Hypothalamus (tissue), 51 donors: ENCODE measurements around the gene OR51B2.
"Not testable (repeated sequence)": the region's sequence is repeated elsewhere in the genome, so short reads cannot be mapped to it uniquely, and the experiment has no call there.

Experiments used
- DNase-seq, 51 donors: peaks; one replicate each; lab custom pipeline; 2025; lab: John Stamatoyannopoulos, UW

The OR51B2 gene

DNA sequence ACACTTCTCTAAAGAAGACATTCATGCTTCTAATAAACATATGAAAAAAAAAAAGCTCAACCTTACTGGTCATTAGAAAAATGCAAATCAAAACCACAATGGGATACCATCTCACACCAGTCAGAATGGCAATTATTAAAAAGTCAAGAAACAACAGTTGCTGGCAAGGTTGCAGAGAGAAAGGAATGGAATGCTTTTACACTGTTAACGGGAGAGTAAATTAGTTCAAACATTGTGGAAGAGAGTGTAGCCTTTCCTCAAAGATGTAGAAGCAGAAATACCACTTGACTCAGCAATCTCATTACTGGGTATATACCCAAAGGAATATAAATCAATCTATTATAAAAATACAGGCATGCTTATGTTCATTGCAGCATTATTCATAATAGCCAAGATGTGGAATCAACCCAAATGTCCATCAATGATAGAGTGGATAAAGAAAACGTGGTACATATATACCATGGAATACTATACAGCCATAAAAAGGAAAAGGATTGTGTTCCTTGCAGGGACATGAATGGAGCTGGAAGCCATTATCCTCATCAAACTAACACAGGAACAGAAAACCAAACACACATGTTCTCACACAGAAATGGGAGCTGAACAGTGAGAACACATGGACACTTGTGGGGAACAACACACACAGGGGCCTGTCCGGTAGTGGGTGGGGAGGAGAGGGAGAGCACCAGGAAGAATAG is 10.6 kb downstream of the OR51B2 start:
- DNase-seq, result not testable (repeated sequence)

DNA sequence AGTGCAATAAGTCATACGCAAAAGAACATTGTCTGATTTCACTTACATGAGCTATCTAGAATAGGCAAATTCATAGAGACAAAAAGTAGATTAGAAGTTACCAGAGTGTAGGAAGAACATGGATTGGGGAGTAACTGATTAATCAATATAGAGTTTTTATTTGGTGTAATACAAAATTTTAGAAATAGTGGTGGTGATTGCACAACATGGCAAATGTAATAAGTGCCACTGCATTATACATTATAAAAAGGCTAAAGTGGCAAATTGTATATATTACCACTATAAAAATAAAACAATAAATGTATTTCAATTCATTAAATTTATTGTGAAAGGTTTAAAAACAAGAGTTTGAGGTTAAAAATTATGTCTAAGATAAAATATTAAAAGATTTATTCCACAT is 13.7 kb downstream of the OR51B2 start:
- no peak for DNase-seq

DNA sequence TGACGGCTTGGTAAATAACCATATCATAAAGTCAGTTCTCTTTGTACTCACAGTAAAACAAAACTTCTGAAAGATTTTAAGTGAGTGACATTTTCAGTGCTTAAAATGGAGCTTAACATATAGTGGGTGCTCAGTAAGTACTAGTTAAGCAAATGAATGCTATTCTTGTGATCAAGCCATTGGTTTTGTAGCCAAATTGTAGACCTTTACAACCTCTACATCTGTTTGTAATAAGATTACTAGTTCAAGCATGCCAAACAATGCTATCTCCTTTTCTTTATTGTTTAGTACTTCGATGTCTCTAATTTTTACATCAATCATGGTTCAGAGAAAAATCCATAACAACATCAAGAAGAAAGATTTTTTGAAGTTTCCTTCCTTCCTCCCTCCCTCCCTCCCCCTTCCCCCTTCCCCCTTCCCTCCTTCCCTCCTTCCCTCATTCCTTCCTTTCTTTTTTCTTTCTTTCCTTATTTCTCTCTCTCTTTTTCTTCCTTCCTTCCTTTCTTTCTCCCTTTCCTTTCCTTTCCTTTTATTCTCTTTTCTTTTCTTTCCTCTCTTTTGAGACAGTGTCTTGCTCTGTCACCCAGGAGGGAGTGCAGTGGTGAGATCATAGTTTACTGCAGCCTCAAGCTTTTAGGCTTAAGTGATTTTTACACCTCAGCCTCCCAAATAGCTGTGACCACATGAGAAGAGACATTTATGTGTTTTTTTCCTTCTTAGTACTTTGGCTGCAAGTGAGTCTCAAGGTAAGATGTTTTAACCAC is 16.7 kb downstream of the OR51B2 start:
- no peak for DNase-seq

DNA sequence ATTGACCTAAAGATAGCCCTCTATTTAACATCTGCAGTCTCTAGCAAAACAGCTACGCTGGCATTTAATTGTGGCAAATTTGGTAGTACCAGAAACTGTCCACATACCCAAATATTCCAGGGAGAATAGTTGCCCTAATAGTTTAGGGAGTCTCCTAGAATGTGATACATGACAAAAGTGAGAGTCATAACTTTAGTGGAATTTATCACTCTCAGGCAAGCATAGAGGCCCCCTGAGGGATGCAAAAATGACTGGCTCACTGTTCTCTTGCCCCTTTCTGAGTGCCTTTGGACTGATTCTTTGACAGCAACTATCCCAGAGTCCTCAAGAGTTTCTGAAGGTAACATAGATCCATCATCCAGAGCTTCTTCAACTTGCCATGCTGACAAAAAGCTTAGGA is 20.1 kb downstream of the OR51B2 start:
- no peak for DNase-seq

DNA sequence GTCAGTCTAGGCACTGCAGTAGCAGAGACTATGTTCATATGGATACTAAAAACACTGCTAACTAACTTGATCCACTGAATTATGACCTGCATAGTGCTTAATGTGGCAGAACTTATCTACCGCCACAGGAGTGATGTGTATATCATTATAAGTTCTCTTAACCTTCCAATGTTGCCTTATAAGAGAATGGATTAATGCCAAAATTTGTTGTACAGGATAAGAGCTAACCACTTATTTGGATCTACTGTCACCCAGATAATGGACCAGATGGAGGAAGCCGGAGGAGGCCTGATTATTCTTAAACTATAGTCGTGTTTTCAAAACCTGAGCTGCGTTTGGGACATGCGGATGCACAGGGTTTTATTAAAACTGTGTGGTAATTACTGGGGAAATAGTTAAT is 20.5 kb downstream of the OR51B2 start:
- DNase-seq, result no peak

DNA sequence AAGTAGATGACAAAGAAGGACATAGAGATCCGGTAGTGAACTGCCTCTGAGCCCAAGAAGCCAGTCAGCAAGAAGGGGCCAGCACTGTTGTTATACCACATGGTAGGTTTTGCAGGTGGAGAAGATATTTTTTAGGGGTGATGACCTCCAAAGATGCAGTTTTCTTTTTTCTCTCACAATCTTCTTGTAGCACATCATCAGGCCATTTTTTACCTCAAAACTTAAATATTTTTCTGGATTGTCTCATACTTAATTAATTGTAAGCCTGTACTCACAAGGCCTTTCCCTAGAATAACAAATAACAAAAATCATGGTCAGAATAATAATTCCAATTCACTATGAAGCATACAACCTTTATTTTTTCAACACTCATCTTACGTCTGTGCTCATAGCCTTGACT is 22.3 kb downstream of the OR51B2 start, which contains the start of gene OR51B4:
TSS of gene OR51B4 (minus strand) at position 101 of the 400 bp plus-strand sequence. CDS start at position 101, 0 bp downstream.
- no peak for DNase-seq

DNA sequence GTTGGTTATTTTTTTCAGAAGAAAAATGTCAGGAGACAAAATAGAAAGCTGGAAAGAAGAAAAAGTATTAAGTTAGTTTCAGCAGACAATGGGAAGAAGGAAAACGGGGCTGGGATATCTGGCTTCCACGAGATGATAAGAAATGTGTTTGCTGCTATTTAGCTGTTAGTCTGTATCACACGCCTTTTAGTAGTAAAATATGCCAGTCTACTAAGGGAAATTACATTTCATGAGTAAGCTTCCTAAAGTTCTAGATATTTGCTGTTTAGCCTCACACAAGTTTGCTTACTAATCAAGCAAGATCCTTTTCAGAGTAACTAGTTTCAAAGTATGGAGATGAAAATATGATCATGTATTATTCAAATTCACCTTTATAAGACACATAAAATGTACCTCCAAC is 23.8 kb downstream of the OR51B2 start:
- no peak for DNase-seq

DNA sequence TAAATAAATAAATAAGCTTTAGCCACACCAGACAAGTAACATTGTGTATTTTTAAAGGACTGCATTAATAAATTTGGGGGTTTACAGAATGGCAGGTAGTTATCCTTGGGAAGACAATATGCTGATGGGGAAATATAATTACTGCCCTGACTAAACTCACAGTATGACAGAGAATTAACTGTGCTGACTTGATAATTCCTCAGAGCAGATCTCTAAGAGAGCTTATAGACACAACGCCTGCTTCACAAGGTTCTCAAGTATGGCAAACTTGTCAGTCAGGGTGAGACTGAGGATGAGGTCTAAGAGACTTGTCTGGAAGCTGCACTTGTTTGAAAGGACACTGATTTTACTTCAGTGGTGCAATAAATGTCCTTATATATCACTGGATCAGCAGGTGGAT is 25.6 kb downstream of the OR51B2 start:
- no peak for DNase-seq

DNA sequence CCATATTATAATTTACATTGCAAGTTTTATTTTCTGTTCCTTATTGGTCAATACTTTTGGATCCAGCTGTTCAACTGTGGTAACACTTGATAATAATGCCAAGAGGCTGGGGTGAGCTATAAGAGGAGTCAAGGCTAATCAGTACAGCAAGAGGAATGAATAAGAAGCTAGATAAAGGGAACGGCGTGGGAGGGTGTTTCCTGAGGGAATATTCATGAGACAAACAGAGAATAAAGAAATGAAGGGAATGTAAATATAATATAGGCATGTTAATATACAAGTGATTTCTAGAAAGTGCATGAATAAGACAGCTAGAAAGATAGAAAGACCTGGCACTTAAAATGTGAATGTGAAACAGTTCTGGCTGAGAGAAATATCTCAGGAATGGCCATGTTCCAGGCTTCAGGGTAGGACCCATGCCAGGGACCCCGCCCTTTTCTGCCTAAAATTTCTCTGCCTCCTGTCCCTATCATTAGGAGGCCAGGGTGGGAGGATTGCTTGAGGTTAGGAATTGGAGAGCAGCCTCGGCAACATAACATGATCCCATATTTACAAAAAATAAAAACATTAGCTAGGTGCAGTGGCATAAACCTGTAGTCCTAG is 26.3 kb downstream of the OR51B2 start:
- no peak for DNase-seq

DNA sequence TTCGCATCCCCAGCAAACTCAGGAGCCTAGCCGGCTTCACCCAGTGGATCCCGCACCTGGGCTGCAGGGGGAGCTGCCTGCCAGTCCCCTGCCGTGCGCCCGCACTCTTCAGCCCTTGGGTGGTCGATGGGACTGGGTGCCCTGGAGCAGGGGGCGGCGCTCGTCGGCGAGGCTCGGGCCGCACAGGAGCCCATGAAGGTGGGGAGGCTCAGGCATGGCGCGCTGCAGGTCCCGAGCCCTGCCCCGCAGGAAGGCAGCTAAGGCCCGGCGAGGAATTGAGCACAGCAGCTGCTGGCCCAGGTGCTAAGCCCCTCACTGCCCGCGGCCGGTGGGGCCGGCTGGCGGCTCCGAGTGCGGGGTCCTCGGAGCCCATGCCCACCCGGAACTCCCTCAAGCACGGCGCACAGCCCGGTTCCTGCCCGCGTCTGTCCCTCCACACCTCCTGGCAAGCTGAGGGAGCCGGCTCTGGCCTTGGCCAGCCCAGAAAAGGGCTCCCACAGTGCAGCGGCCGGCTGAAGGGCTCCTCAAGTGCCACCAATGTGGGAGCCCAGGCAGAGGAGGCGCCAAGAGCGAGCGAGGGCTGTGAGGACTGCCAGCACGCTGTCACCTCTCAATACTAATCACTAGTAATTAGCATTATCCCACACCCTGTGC is 29.6 kb downstream of the OR51B2 start:
- DNase-seq, result not testable (repeated sequence)

DNA sequence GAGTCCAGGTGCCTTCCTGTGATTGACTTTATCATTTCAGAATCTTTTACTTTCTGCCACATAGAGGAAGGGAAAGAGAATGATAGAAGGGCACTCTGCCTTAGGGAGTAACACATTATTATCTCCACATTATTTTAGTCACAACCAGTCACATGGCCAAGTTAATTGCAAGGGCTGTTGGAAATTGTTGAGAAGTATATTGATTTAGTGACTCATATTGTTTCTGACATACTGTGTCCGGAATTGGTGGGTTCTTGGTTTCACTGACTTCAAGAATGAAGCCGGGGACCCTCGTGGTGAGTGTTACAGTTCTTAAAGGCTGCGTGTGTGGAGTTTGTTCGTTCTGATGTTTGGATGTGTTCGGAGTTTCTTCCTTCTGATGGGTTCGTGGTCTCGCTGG is 31.1 kb downstream of the OR51B2 start:
- no peak for DNase-seq

DNA sequence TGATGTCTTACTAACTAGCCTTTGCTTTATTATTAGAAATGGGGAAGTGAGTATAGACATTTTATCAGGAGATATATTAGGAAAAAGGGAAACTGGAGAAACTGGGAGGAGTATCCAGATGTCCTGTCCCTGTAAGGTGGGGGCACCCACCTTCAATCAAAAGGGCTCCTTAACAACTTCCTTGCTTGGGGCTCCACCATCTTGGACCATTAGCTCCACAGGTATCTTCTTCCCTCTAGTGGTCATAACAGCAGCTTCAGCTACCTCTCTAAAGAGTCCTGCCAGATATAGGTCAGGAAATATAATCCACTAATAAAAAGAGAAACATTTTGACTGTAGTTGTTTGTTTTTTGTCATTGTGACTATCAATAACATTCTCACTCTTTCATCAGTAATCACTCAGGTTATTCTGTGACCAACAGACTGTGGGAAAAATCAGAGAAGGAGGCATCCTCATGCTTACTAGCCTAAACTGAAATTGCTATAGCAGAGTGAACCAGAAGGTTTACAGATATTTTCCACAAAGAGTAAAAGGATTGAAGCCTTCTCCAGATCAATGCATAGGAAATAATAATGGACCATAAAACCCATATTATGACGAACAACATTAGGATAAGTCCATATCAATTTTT is 32.8 kb downstream of the OR51B2 start:
- no peak for DNase-seq

DNA sequence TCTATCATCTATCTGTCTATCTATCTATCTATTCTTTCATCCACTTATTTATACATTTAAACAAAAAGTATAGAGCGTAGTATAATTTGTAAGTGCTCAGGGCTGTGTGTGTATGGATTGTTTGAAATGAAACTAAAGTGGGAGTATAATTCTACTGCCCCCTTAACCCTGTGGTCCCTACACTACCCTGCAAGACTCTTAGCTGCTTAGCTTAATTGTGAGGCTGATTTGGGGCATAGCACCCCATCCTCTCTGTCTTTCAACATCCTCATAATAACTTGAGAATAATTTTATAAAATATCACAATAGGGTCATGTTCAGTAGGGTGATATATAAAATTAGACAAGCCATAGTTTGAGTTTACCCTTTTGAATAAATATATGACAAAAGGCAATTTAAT is 34.0 kb downstream of the OR51B2 start:
- DNase-seq, result no peak

DNA sequence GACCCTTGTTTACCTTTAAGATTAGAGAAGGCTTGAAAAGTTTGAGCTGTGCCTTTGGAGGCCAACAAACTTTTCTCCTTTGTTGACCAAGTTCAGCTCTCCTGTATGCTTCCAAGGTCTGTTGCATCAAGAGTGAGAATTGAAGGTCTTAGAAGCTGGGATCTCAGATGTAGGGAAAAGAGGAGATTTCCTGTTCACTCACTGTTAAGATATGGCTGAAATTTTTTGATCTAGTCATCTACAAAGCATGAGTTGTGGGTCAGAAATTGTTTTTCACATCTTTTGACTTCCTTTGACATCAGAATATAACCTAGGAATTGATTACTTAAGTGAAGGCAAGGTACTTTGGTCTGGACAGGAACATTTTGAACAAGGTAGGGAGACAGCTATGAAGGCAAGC is 34.4 kb downstream of the OR51B2 start:
- DNase-seq, result no peak

DNA sequence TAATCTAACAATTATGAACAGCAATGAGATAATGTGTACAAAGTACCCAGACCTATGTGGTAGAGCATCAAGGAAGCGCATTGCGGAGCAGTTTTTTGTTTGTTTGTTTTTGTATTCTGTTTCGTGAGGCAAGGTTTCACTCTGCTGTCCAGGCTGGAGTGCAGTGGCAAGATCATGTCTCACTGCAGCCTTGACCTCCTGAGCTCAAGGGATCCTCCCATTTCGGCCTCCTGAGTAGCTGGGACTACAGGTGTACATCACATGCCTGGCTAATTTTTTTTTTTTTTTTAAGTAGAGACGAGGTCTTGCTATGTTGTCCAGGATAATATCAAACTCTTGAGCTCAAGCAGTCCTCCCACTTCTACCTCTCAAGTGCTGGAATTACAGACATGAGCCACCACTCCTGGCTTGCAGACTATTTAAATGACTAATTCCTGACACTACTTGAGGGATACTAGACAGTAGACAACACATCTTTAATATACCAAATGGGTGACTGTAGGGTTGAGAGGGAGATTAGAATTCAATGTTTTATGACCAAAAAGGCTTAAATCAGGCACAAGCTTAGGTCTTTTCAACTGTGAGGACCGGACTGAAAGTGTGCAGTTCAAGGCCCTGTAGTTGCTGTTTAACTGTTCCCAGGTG is 35.1 kb downstream of the OR51B2 start:
- DNase-seq, result no peak

DNA sequence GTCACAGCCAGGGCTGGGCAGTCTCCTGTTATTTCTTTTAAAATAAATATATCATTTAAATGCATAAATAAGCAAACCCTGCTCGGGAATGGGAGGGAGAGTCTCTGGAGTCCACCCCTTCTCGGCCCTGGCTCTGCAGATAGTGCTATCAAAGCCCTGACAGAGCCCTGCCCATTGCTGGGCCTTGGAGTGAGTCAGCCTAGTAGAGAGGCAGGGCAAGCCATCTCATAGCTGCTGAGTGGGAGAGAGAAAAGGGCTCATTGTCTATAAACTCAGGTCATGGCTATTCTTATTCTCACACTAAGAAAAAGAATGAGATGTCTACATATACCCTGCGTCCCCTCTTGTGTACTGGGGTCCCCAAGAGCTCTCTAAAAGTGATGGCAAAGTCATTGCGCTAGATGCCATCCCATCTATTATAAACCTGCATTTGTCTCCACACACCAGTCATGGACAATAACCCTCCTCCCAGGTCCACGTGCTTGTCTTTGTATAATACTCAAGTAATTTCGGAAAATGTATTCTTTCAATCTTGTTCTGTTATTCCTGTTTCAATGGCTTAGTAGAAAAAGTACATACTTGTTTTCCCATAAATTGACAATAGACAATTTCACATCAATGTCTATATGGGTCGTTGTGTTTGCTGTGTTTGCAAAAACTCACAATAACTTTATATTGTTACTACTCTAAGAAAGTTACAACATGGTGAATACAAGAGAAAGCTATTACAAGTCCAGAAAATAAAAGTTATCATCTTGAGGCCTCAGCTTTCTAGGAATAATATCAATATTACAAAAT is 35.8 kb downstream of the OR51B2 start:
- no peak for DNase-seq

DNA sequence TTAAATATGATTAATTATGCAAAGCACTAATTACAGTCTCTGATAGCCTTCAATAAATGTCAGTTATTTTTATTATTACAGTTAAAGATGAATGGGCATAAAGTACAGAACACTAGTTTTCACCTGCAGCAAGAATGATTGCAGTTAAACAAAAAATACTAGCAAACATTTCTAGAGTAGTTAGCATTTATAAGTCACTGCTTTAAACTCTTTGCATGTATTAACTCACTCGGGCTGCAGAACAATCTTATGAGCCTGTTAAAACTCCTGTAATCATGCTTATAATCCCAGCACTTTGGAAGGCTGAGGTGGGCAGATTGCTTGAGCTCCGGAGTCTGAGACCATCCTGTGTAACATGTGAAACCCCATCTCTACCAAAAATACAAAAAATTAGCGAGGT is 37.2 kb downstream of the OR51B2 start:
- no peak for DNase-seq

DNA sequence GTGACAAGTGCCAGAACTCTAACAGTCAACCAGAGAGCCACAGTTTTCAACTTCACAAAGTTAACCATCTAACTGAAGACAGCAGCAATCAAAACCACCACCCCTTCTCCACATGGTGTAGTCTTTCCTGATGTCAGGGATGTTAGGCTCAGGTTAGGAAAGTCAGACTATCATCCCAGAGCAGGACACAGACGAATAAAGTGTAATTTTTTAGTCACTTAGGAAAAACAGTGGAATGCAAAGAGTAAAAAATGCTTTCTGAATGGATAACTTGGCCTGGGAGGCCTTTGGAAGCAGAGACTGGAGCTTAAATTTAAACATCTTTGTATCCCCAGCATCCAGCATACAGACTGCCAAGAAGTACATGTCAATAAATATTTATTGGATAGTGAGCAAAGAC is 37.7 kb downstream of the OR51B2 start:
- DNase-seq, result no peak

DNA sequence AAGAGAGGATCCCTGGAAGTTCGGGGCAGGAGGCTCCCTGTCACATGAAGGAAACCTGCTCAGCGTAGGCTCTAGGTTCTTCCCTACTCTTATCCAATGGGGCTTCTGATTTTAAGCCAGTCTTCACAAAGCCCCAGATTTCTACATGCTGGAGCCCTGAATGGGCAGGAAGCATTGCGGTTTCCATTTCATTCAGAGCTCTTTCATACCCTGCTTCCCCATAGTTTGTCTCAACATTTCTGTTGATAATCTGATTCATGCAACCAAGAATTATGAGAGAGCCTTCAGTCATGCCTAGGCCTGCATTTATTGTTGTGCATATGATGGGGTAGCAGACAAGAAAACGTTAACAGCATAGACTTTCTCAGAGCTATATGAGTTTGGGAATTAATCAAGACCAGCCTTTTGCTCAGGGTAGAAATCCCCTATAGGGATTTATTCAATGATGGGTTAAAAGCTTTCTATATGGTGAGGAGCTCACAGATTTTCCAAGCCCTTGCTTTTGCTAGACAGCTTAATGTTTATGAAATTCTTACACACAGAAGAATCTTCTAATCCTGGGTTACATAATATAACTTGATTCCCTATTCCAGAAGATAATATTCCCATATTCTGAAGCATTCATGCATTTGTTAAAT is 38.3 kb downstream of the OR51B2 start:
- no peak for DNase-seq
